DMS153 treated with DMSO at 0.1 percent for 48 hours (cell line): Measurements from ENCODE around the gene RAP1GDS1.
"Not testable (repeated sequence)": the region's sequence is repeated elsewhere in the genome, so short reads cannot be mapped to it uniquely, and the experiment has no call there.

Experiments
- DNase-seq: peaks from one replicate; lab custom pipeline; 2025; ENCODE audit not compliant: unreplicated experiment; lab: John Stamatoyannopoulos, UW

RAP1GDS1 gene

DNA sequence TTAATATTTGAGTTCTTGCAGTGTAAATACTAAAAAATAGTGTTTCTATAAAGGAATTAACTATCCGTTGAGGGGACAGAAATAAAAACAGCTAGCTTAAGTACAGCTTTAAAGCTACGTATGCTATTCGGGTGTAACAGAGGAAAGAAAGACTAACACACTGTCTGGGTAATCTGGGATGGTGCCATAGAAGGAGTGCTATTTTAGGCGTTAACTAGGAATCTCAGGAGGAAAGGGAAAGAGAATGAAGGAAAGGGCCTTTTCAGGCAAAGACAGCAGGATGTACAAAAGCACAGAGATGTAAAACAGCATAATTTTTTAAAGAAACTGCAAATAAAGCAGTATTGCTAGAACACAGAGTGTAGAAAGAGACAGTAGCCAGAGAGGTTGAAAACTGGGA is 161.8 kb downstream of the RAP1GDS1 start:
- no peak for DNase-seq

DNA sequence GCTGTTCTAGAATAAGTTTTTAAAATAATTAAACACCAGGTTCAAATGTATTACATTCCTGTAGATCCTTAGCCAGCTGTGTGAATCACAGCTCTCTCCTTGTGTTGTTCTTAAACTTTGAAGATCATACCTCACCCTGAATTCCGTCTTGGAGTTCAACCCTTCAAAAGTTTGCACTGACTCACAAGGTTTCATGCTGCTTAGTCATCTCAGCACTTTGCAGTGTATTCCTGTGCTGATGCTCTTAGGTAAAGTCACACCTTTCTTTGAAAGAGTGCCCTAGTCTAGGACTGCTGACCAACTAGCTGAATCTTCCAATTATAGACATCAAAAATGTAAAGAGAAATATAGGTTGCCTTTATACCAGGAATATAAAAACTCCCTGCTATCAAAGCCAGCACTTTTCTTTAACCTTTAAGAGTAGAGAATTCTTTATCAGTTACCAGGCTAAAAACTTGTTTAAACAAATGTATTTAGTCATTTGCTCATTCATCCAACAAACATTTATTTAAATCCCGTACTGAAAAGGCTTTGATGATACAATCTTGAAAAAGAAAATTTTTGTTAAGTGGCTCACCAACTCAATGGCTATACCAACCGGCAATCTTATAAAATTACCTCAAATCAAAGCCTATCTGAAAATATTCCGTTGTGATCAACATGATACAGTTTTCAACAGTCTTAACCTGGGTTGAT is 169.7 kb downstream of the RAP1GDS1 start:
- DNase-seq: no peak

- no peak for DNase-seq
These were observed 172.5 kb downstream of the RAP1GDS1 start for GRCh38 chr4:98433691-98434090.

DNA sequence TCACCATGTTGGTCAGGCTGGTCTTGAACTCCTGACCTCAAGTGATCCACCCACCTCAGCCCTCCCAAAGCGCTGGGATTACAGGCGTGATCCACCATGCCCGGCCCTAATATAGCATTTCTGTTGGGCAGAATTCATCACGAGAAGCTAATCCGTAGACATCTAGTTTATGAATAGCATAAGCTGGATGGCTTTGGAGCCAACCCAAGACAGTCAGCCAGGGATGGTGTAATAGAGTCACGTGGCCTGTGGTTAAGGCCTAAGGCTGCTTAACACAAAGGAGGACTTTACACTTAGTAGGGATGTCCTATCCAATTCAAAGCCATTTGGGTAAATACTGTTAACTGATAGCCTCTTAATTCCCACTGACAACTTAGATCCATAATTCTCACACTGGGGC is 173.6 kb downstream of the RAP1GDS1 start:
- DNase-seq: no peak

- DNase-seq: no peak
These were observed 183.2 kb downstream of the RAP1GDS1 start for GRCh38 chr4:98444371-98444770.

DNA sequence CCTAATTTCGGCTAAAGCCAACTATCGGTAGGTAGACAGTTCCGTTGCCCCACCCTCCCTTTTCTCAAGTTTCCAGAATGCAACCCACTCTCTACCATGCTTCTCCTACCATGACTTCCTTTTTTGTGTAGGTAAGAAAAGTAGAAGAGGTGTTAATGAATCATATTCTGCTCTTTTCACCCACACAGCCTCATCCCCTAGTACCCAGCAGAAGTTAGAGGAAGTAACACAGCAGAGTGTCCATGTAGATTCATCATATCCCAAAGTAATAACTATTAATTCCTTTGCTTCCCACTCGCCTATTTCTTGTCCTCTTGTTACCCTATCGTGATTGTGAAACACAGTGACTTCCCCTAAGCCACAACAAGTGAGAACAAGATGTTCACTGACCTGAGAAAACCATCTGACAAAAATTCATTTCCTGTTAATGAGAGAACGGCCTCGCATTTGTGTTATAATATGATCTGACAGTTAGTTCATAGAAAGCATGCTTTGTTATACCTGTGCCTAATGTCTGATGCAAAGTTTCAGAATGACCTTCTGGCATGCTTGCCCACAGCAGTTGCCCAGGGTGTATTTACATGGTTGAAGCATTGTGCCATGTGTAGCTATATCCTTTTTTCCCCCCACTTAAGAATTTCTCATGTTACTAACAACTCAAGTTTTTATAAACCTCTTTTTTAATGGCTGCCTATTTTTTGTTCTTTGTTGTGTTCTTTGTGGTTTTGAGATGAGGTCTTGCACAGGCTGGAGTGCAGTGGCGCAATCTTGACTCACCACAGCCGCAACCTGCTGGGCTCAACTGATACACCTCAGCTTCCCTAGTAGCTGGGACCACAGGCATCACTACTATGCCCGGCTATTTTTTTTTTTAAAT is 185.6 kb downstream of the RAP1GDS1 start:
- DNase-seq: no peak

- DNase-seq: no peak
These were observed 186.5 kb downstream of the RAP1GDS1 start for GRCh38 chr4:98447648-98448047.

- no peak for DNase-seq
These were observed 187.7 kb downstream of the RAP1GDS1 start for GRCh38 chr4:98448908-98449307.

DNA sequence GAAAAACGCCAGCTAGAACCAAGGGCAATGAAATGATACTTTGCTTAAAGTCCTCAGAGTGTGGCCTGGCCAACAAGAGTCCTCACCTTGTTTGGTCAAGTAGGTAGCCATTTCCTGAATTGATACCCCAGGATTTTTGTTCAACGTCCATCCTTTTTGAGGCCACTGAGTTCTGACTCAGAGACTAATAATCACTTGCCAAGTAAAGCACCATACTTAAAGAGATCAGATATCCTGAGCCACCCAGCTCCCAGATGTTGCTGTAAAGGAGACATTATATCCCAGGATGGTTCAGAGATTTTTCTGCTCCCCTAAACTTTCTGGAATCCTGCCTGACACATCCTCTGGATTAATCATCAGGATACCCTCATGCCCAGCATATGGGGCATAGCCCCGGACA is 190.9 kb downstream of the RAP1GDS1 start:
- no peak for DNase-seq

GRCh38 chr4:98457422-98457821 is 196.2 kb downstream of the RAP1GDS1 start:
- not testable (repeated sequence) for DNase-seq

- not testable (repeated sequence) for DNase-seq
These were observed 200.1 kb downstream of the RAP1GDS1 start for GRCh38 chr4:98461121-98461865.

GRCh38 chr4:98462487-98462886 is 201.3 kb downstream of the RAP1GDS1 start:
- DNase-seq: no peak

DNA sequence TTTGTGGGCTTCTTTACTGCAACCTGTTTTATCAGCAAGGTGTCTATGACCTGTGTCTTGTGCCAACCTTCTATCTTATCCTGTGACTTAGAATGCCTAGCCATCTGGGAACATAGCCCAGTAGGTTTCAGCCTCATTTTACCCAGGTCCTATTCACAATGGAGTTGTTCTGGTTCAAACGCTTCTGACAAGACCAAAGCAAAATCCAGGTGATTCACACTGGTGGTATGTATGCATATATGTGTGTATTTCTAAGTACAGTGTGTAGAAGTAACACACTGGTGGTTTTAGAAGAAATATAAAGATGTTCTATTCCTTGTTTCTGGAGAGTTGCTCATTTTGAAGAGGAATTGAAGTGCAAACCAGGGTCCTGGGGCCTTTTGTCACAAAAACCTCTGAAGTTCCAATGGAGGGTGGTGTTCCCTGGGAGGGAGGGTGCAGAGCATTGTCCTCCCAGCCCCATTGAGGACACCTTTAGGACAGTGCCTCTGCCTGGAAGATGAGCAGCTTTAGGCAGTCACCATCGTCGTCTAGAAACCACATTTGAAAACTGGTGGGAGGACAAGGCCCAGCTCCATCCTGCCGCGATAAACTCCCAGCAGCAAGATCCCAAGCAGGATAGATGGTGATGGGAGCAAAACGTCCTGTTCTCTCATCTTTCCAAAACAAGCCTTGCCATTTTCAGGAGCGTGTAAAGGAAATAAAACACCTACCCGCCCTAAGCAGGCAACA is 205.8 kb downstream of the RAP1GDS1 start:
- DNase-seq: no peak

DNA sequence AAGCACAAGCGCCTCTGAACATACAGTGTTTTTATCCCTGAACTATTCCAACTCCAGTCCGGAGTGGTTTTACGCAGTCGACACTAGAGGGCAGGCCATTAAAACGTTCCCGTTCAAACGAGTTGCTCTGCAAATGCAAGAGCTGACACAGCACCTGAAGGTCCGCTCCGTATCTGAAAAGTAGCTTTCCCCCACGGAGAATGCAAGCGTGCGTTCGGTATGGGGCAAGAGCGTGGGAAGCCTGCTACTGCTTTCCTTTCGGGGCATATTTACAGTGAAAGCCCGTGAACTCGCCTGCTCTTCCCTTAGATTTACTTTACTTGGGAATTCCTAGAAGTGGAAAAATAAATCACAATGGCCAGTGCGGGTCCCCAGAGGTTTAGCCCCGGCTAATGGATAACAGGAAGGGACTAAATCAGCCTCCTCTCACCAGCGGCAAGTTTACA is 206.5 kb downstream of the RAP1GDS1 start:
- DNase-seq: peak; percentile 73

DNA sequence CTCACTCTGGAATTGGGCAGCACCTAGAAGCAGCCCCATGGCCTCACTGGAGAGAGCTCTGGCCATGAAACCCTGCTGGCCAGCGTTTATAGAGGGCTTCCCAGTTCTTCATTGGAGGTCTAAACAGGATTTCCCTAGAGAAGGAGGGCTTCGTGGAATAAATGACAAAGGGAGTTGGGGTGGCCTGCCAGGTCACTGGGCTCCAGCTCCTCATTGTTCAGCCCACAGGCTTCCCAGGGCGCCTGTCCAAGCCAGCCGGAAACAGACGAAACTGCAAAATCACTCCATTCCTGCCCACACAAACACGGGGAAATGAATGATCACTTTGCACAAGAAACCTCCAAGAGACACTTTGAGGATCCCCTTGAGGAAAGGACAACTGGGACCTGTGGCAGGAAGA is 207.5 kb downstream of the RAP1GDS1 start:
- no peak for DNase-seq

- no peak for DNase-seq
These were observed 208.6 kb downstream of the RAP1GDS1 start for GRCh38 chr4:98469771-98470170.

- DNase-seq: no peak
These were observed 209.2 kb downstream of the RAP1GDS1 start for GRCh38 chr4:98470366-98470765.

DNA sequence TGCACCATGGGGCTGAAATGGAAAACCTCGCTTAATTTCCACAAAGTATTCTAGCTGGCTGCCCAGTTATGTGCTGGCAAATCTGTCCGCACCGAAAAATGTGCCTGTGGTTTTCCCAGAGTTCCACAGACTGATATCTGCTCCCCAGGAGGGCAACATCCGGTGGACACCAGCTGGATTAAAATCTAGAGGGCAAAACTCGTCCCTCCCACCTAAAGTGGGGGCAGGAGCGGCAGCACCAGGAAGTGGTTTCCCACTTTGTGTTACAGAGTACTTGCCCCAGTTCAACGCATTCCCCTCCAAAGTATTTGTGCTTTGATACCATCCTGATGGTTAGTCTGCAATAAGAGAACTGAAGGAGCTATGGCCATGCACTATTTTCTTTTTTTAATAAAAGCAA is 209.6 kb downstream of the RAP1GDS1 start:
- DNase-seq: no peak

GRCh38 chr4:98473046-98473445 is 211.9 kb downstream of the RAP1GDS1 start:
- DNase-seq: no peak

- DNase-seq: no peak
These were observed 213.2 kb downstream of the RAP1GDS1 start for GRCh38 chr4:98474408-98474844.

GRCh38 chr4:98476891-98477290 is 215.7 kb downstream of the RAP1GDS1 start:
- DNase-seq: no peak
